HepG2 (cell line): ENCODE results near the gene UQCR11. TPM values are rescaled to one million over a fixed set of nuclear protein-coding genes. Genes with fewer than 3 reads are reported as not detected.

ENCODE experiments used
- CAMTA2 ChIP-seq: sonication (generic); formaldehyde crosslinking; IDR thresholded peaks from 2 replicates; pipeline ENCODE4 v1.4.0; 2020; ENCODE audit warnings: mild to moderate bottlenecking, missing genetic modification reagents, borderline replicate concordance
- E2F2 ChIP-seq: sonication (generic); formaldehyde crosslinking; IDR thresholded peaks from 2 replicates; pipeline ENCODE4 v1.4.0; 2020; ENCODE audit warnings: missing genetic modification reagents, borderline replicate concordance
- FOXC1 ChIP-seq: sonication (generic); formaldehyde crosslinking; IDR thresholded peaks from 2 replicates; pipeline ENCODE4 v1.8.0; 2022; ENCODE audit warnings: mild to moderate bottlenecking, missing genetic modification reagents, borderline replicate concordance
- HMGXB3 ChIP-seq: sonication (generic); formaldehyde crosslinking; IDR thresholded peaks from 2 replicates; pipeline ENCODE4 v1.4.0; 2020; ENCODE audit warnings: missing genetic modification reagents, borderline replicate concordance
- HNF1A ChIP-seq, 2 experiments: sonication (generic) in 1 of 2; formaldehyde crosslinking in 1 of 2; IDR thresholded peaks; 2 replicates each; pipeline versions ENCODE4 v1.4.0 to v1.6.1; 2016 to 2020; ENCODE audit warnings: borderline replicate concordance in 1 of 2, low read depth in 1 of 2, mild to moderate bottlenecking in 1 of 2, missing genetic modification reagents in 1 of 2
- IRF1 ChIP-seq: sonication (generic); formaldehyde crosslinking; IDR thresholded peaks from 2 replicates; pipeline ENCODE4 v1.4.0; 2020; ENCODE audit warnings: low read depth, mild to moderate bottlenecking, missing genetic modification reagents
- PRDM4 ChIP-seq: sonication (generic); formaldehyde crosslinking; IDR thresholded peaks from 2 replicates; pipeline ENCODE4 v1.9.0; 2021; ENCODE audit warnings: missing genetic modification reagents, borderline replicate concordance
- ZFAT ChIP-seq: sonication (generic); formaldehyde crosslinking; conservative IDR thresholded peaks from 2 replicates; pipeline ENCODE4 v1.8.1; 2023; ENCODE audit warnings: missing genetic modification reagents, inconsistent platforms
- ZGPAT ChIP-seq: IDR thresholded peaks from 2 replicates; pipeline ENCODE4 v1.6.1; 2016; ENCODE audit warnings: mild to moderate bottlenecking
- ZKSCAN1 ChIP-seq: fragments of 150-350 bp; IDR thresholded peaks from 2 replicates; pipeline ENCODE4 v1.6.1; 2014; ENCODE audit warnings: low read length
- polyA plus RNA-seq, 8 experiments: library from polyadenylated mRNA; depleted of rRNA in 3 of 8; stranded (reverse) in 7 of 8; unstranded in 1 of 8; fragments of >200 nt; fragmentation: Illumina TruSeq in 4 of 8; extraction: Trizol in 4 of 8; gene quantifications; 2 replicates each; pipeline versions ENCODE4 v1.2.1 to v1.2.3, GENCODE V29; 2011 to 2016; ENCODE audit warnings: low read depth in 4 of 8, missing spikeins in 1 of 8, mixed read lengths in 1 of 8; ENCODE audit not compliant: insufficient read depth in 1 of 8
- total RNA-seq, 5 experiments: library from RNA; depleted of rRNA; stranded (reverse); fragments of >200 nt; fragmentation: Illumina TruSeq; extraction: Trizol; gene quantifications; 2 replicates each; pipeline ENCODE4 v1.2.3, GENCODE V29; 2016; ENCODE audit warnings: low read depth in 1 of 5

Gene UQCR11
- total and polyA plus RNA-seq, 2 of the 13 experiments (the other 11 are each of a cell fraction or from before 2014, with no cell fraction given): 125 to 214 TPM

- TF ChIP-seq HNF1A (IDR thresholded peaks at IDR 0.05; ENCODE audit: low read depth) (no peak), HNF1A (CRISPR knock-in tag; IDR thresholded peaks at IDR 0.05; ENCODE audit: borderline replicate concordance) (0 out of 2 replicates have a peak, but pooled peaks have one; percentile 29), E2F2 (CRISPR knock-in tag) (no peak), ZGPAT (CRISPR knock-in tag) (0 out of 2 replicates have a peak, but pooled peaks have one; percentile 26), FOXC1 (no peak), ZKSCAN1 (no peak), HMGXB3 (CRISPR knock-in tag) (no peak), CAMTA2 (CRISPR knock-in tag) (no peak), ZFAT (no peak; the same call in 1 of the 2 replicates), IRF1 (CRISPR knock-in tag) (peak; percentile 87), PRDM4 (no peak)
These were observed 13.1 kb downstream of the UQCR11 start (continued) for GRCh38 chr19:1592024-1592754.
